B cell (primary cell): Measurements from ENCODE around the gene NMT1. TPM values are rescaled to one million over a fixed set of nuclear protein-coding genes. Genes with fewer than 3 reads are reported as not detected.

Experiments used
- ATAC-seq: fragments of 200-7000 bp; cut with Tn5 transposase; one replicate; pipeline ENCODE4 v1.10.0; 2021; ENCODE audit warnings: low read depth, mild to moderate bottlenecking, moderate number of reproducible peaks, moderate library complexity
- CTCF ChIA-PET: fragments of 350-600 bp; sonication (Branson Sonifier 250); formaldehyde crosslinking; loops from one replicate; lab custom pipeline; 2021; ENCODE audit warnings: antibody characterized with exemption, inconsistent platforms; lab: Charles Lee
- POLR2A ChIA-PET: fragments of 350-600 bp; sonication (Branson Sonifier 250); formaldehyde crosslinking; loops from one replicate; lab custom pipeline; 2021; ENCODE audit warnings: antibody characterized with exemption; lab: Charles Lee
- DNase-seq: peaks from one replicate; pipeline ENCODE4 v3.0.0; 2013
- H2AFZ ChIP-seq: 2 replicates; pipeline ENCODE4 v1.6.1; 2012; ENCODE audit warnings: mild to moderate bottlenecking, low read depth, low read length; ENCODE audit not compliant: insufficient read depth, poor library complexity, severe bottlenecking
- H3K27ac ChIP-seq, 2 donors: 1 replicate in 1 of 2; 2 replicates in 1 of 2; pipeline ENCODE4 v1.5.1; 2012 to 2013; ENCODE audit warnings: low read length in 2 of 2, mild to moderate bottlenecking in 2 of 2, moderate library complexity in 1 of 2
- H3K27me3 ChIP-seq, 4 experiments: fragments of 200-600 bp in 1 of 4; sonication (generic) in 1 of 4; replicated peaks in 1 of 4; 1 replicate in 2 of 4; 2 replicates in 2 of 4; pipeline versions ENCODE4 v1.6.1 to v1.7.0; 2013 to 2016; ENCODE audit warnings: low read length in 3 of 4, mild to moderate bottlenecking in 2 of 4, mixed read lengths in 1 of 4, moderate library complexity in 1 of 4; ENCODE audit not compliant: insufficient read depth in 4 of 4, control insufficient read depth in 3 of 4; ENCODE audit errors: control extremely low read depth in 1 of 4
- H3K36me3 ChIP-seq, 2 experiments: replicated peaks in 1 of 2; 1 replicate in 1 of 2; 2 replicates in 1 of 2; pipeline versions ENCODE4 v1.6.1 to v1.7.1; 2013; ENCODE audit warnings: low read length in 1 of 2; ENCODE audit not compliant: insufficient read depth in 2 of 2, control insufficient read depth in 1 of 2; ENCODE audit errors: control extremely low read depth in 1 of 2, extremely low read depth in 1 of 2
- H3K4me1 ChIP-seq, 2 donors: fragments of 200-600 bp in 1 of 2; sonication (generic) in 1 of 2; 1 replicate in 1 of 2; 2 replicates in 1 of 2; pipeline versions ENCODE4 v1.5.1 to v1.6.1; 2013 to 2017; ENCODE audit warnings: low read length in 2 of 2; ENCODE audit not compliant: control insufficient read depth in 2 of 2, insufficient read depth in 2 of 2
- H3K4me2 ChIP-seq: replicated peaks from 2 replicates; pipeline ENCODE3; 2012; ENCODE audit warnings: mild to moderate bottlenecking, low read depth, low read length; ENCODE audit not compliant: poor library complexity, severe bottlenecking
- H3K4me3 ChIP-seq, 5 experiments: fragments of 200-600 bp in 1 of 5; sonication (generic) in 1 of 5; 1 replicate in 3 of 5; 2 replicates in 2 of 5; pipeline versions ENCODE4 v1.5.1 to v1.7.0; 2011 to 2016; ENCODE audit warnings: low read length in 4 of 5, mild to moderate bottlenecking in 4 of 5, low read depth in 2 of 5, control low read depth in 1 of 5, moderate library complexity in 1 of 5; ENCODE audit not compliant: insufficient read depth in 1 of 5; ENCODE audit errors: control extremely low read depth in 1 of 5, extremely low read depth in 1 of 5
- H3K79me2 ChIP-seq: fragments of 200-600 bp; sonication (generic); one replicate; pipeline ENCODE4 v1.6.0; 2016; ENCODE audit warnings: low read length; ENCODE audit not compliant: control insufficient read depth, insufficient read depth
- H3K9ac ChIP-seq: fragments of 200-600 bp; sonication (generic); 2 replicates; pipeline ENCODE4 v1.6.1; 2017; ENCODE audit warnings: mild to moderate bottlenecking, low read length, moderate library complexity
- H3K9me3 ChIP-seq, 3 donors: one replicate each; pipeline versions ENCODE4 v1.6.1 to v1.7.1; 2013; ENCODE audit warnings: low read length in 2 of 3; ENCODE audit not compliant: control insufficient read depth in 2 of 3, insufficient read depth in 1 of 3; ENCODE audit errors: control extremely low read depth in 1 of 3
- H4K20me1 ChIP-seq: 2 replicates; pipeline ENCODE4 v1.6.0; 2012; ENCODE audit warnings: mild to moderate bottlenecking, low read length; ENCODE audit not compliant: insufficient read depth, control insufficient read depth, poor library complexity, severe bottlenecking
- H3K27ac Mint-ChIP-seq: one replicate; pipeline ENCODE4 v1.8.0; 2021; ENCODE audit warnings: mixed read lengths
- H3K27me3 Mint-ChIP-seq: one replicate; pipeline ENCODE4 v1.8.0; 2021; ENCODE audit warnings: mixed read lengths
- H3K4me1 Mint-ChIP-seq: one replicate; pipeline ENCODE4 v1.8.0; 2021; ENCODE audit warnings: mixed read lengths
- H3K4me3 Mint-ChIP-seq: one replicate; pipeline ENCODE4 v1.8.0; 2021; ENCODE audit warnings: mixed read lengths
- H3K9me3 Mint-ChIP-seq: one replicate; pipeline ENCODE4 v1.8.0; 2022; ENCODE audit warnings: mixed read lengths; ENCODE audit not compliant: insufficient read depth
- EZH2 ChIP-seq: IDR thresholded peaks from 2 replicates; pipeline ENCODE4 v1.6.1; 2012; ENCODE audit warnings: borderline replicate concordance, low read depth, mild to moderate bottlenecking, moderate library complexity, low read length; ENCODE audit not compliant: insufficient read depth, poor library complexity, severe bottlenecking
- WGBS: methylation state at CpG from one replicate; pipeline ENCODE4 v1.1.5; 2013; ENCODE audit warnings: missing lambda C conversion rate; ENCODE audit not compliant: insufficient coverage; 5-methylcytosine and 5-hydroxymethylcytosine counted together
- intact Hi-C: fragments of 100-400 bp; cut with micrococcal nuclease; formaldehyde crosslinking; loops from one replicate; pipeline ENCODE4 v1.10.0; 2022
- polyA plus RNA-seq: library from polyadenylated mRNA; depleted of rRNA; stranded (reverse); fragments of >200 nt; gene quantifications from 2 replicates; pipeline ENCODE4 v1.2.3, GENCODE V29; 2012
- total RNA-seq, 2 donors: library from RNA; stranded (reverse); fragments of 120-200 nt in 1 of 2; gene quantifications; 1 replicate in 1 of 2; 2 replicates in 1 of 2; pipeline versions ENCODE4 v1.2.3 to v1.2.4, GENCODE V29; 2013 to 2022
- TF ChIP-seq, protein P1 (sequence below): fragments of 200-600 bp; IDR thresholded peaks from one replicate; pipeline ENCODE4 v1.8.0; 2022; ENCODE audit warnings: antibody characterized with exemption, mild to moderate bottlenecking

Gene NMT1
- total and polyA plus RNA-seq, 2 donors (not counting 1 experiment from before 2014, with no cell fraction given) = 30.1 to 134 TPM

DNA sequence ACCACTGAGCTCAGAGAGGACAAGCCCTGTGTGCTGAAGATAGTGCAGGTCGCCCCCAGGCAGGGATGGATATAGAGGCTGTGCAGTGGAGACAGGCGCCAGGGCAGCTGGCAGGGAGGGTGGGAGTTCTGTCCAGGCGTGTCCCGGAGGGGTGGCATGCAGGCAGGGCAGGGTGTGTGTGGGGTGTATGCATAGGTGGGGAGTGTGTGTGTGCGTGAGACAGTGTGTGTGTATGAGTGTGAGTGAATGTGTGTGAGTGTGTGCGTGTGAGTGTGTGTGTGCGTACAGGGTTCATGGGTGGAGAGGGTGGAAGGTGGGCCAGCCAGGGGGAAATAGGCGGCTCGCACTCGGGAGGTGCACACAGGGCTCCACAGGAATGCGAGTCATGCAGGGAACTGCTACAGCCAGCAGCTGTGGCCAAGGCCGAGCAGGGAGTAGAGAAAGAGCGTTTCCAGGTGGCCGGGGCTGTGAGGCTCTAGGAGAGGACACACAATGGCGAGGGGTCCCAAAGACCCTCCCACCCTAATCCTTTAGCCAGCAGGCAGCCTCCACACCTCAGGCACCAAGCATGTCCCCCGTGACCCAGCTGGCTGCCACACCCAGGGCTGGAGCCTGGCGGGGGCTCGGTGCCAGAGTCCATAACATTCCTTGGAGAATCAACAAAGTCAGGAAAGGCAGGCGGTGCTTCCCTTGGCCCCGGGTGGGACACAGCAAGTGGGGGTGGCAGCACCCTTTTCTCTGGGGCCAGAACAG, 66.6 kb downstream of the NMT1 start:
- intact Hi-C loops = no loop called here
- ChIA-PET POLR2A (no interaction called here), CTCF (interaction anchor here (2.1 kb wide), 1 partner anchor 8 kb away, joined by 6 read pairs; the partner anchor contains the start of gene ACBD4)
- Mint-ChIP-seq H3K4me1 (no peaks in the 10 kb centered on the region), H3K9me3 (no peaks in the 10 kb centered on the region), H3K4me3 (no peak overlapping the region), H3K27me3 (peaks cover 4% of the 10 kb centered on the region), H3K27ac (no peak overlapping the region)
- no peak overlapping the region for H3K27ac ChIP-seq
- ATAC-seq = no peak
- H3K4me2 ChIP-seq = no peak overlapping the region
- H3K4me1 ChIP-seq = peaks cover 7 to 8% of the 10 kb centered on the region in 2 donors
- no peak for TF ChIP-seq EZH2
- TF ChIP-seq, protein P1, sequence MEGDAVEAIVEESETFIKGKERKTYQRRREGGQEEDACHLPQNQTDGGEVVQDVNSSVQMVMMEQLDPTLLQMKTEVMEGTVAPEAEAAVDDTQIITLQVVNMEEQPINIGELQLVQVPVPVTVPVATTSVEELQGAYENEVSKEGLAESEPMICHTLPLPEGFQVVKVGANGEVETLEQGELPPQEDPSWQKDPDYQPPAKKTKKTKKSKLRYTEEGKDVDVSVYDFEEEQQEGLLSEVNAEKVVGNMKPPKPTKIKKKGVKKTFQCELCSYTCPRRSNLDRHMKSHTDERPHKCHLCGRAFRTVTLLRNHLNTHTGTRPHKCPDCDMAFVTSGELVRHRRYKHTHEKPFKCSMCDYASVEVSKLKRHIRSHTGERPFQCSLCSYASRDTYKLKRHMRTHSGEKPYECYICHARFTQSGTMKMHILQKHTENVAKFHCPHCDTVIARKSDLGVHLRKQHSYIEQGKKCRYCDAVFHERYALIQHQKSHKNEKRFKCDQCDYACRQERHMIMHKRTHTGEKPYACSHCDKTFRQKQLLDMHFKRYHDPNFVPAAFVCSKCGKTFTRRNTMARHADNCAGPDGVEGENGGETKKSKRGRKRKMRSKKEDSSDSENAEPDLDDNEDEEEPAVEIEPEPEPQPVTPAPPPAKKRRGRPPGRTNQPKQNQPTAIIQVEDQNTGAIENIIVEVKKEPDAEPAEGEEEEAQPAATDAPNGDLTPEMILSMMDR = no peak
- H3K36me3 ChIP-seq = no peaks in the 10 kb centered on the region
- no peaks in the 10 kb centered on the region for H3K9me3 ChIP-seq
- H3K4me3 ChIP-seq = no peak overlapping the region
- H3K9ac ChIP-seq = no peak overlapping the region
- H3K79me2 ChIP-seq = no peaks in the 10 kb centered on the region
- 90% methylated on average over 18 of the region's 20 CpGs for WGBS
- peaks cover 0 to 10% (median 2%) of the 10 kb centered on the region in 4 experiments for H3K27me3 ChIP-seq
- H4K20me1 ChIP-seq = no peaks in the 10 kb centered on the region
- no peak overlapping the region for H2AFZ ChIP-seq
- DNase-seq = no peak

DNA sequence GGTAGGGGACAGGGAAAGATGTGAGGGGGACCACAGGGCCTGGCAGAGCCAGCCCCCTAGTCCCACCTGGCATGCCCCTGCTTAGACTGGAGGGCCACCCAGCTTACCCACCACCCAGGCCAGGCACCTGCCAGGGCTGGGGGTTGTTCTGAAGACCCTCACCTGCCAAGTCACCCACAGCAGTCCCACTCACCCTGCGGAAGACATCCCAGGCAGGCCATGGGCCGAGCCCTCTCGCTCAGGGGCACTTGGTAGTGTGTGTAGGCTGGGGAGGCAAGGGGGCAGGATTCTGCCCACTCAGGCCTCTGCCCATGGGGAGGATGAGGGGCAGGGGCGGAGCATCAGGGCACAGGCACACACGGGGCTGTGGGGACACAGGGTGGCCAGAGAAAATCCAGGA, 67.2 kb downstream of the NMT1 start:
- ChIA-PET CTCF (no interaction called here), POLR2A (no interaction called here)
- no peak overlapping the region for H3K4me3 Mint-ChIP-seq
- intact Hi-C loops = no loop called here
- Histone ChIP-seq H3K4me1 (peaks cover 7 to 8% of the 10 kb centered on the region in 2 donors), H3K36me3 (no peaks in the 10 kb centered on the region), H3K4me3 (no peak overlapping the region), H3K4me2 (no peak overlapping the region), H3K27ac (no peak overlapping the region), H4K20me1 (no peaks in the 10 kb centered on the region), H3K9ac (no peak overlapping the region), H3K79me2 (no peaks in the 10 kb centered on the region), H3K27me3 (peaks cover 0 to 10% (median 2%) of the 10 kb centered on the region in 4 experiments), H2AFZ (no peak overlapping the region), H3K9me3 (no peaks in the 10 kb centered on the region)
- TF ChIP-seq, protein P1 = no peak
- no peak for TF ChIP-seq EZH2
- no peak overlapping the region for H3K27ac Mint-ChIP-seq
- DNase-seq (no peak), ATAC-seq (no peak)
- H3K9me3 Mint-ChIP-seq = no peaks in the 10 kb centered on the region
- H3K4me1 Mint-ChIP-seq = peaks cover 2% of the 10 kb centered on the region
- WGBS = 100% methylated on average over 1 of the region's 5 CpGs
- H3K27me3 Mint-ChIP-seq = peaks cover 4% of the 10 kb centered on the region
